CD1c-positive myeloid dendritic cell (primary cell): ENCODE results near the gene C10orf90.

Experiments
- DNase-seq: peaks from one replicate; pipeline ENCODE4 v3.0.0-alpha.2; 2016; ENCODE audit errors: extremely low spot score

The C10orf90 gene

DNA sequence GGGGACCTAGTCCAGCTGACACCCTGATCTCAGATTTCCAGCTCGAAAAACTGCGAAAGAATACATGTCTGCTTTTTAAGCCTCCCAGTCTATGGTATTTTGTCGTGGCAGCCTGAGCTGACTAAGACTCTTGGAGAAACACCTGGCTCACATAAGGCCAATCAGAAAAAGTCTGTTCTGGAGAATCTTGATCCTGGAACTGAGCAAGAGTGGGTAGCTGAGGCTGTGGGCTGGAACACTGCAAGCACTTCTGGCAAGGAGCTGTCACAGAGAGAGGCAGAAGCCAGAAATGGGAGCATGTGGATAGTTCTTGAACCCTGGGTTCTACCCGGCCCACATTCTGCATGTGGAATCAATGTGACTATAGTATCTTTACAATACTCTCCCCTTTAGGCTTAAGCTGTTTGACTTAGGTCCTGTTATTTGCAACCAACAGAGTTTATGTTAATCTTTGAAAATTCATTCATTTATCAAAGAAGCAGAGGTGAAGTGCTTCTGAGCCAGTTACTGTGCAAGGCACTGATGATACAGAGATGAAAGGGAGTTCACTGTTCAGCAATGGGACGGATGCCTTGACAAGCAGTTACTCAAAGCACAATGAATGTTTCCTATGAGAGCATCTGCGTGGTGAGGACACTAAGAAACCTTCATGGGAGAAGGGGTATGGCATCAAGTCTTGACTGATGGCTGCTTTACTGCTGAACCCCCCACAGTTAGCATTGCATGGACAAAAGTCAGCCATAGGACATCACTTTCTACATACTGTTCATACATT lies 4.4 kb upstream of the C10orf90 start:
- DNase-seq, result no peak

DNA sequence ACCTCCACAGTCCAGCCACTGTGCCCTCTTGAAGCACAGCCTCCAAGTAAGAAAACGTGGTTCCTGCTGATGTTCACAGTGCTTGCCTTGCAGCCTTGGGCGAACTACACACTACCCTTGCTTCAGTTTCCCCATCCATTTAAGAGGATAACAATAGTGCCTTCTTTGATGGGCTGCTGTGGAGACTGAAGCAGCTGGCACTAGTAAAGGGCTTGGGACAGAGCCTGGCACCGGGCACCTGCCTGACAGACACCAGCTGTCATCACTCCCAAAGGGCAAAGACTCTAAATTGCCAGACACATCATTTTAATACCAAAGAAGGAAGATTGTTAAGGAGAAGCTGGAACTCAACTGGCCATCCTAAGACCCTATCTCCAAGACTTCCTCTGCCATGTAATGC lies 3.1 kb upstream of the C10orf90 start:
- DNase-seq, result no peak

DNA sequence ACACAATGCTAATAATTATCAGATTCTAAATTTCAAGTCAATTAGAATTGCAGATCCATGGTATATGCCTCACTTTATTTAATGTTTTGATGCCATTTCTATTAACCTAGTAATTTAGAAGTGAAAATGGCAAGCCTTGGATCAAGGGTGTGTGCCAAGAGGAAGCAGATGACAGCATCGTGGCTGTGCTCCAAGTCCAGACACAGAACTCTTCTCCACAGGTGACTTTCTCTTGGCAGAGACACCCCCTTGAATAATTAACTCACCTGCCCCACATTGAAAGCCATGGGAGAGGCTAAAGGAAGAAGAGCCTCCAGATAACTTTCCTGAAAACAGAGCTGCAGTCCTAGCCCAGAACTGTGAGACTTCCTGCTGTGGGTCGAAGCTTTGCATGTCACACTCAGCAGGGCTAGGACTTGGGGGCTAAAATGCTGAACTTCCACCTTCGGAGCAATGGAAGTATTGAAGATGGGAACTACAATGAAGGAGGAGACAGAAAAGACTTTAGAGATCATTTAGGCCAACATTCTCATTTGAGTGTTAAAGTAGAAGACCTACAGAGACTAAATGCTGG lies 996 bp upstream of the C10orf90 start:
- no peak for DNase-seq

DNA sequence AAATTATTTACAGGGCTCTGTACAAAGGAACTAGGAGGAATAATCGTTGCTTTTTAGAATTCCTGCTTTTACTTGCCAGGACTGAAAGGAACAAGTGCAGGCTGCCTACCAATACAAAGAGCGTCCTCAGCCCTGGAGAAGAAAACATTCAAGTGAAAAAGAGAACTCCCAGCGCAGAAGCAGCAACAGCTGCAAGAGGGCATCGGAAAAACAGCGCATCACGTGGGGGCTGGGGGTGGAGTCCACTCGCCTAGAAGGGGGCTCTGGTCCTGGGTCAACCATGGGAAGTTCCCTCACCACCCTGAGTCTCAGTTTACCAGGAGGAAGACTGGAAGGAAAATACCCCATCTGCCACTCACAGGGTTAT lies 385 bp upstream of the C10orf90 start:
- DNase-seq, result no peak

DNA sequence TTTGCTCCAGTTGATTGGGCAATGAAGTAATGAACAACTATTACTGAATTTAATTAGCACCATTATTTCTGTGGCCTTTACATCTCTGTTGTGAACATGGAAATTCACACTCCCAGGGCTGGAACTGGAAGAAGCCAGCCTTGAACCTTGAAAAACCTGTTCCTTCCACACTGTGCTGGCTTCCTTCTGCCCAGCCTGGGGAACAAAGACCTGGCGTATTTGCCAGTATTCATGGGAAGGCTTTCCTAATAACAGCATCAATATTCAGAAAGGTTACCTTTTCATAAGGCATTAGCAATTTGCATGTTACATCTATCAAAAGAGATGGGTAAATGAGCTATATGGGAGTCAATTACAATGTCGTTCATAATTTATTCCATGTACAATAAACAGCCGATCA lies 1.3 kb downstream of the C10orf90 start:
- no peak for DNase-seq

DNA sequence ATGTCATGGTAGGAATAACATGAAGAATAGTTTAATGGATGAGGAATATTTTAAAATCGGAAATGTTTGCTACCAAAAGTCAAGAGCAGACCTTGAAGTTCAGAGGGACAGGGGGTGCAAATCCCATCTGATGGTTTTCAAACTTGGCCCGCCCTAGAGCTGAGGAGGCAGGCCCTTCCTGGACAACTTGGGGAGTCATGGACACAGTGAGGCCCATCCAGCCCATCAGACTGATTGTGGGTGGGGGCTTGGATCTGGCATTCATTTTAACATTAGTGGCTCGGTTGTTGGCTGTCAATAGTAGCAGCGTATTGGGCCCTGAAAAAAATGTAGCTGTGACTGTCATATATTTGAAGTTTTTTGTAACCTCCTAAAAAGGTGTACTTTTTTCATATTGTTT lies 2.0 kb downstream of the C10orf90 start:
- no peak for DNase-seq

DNA sequence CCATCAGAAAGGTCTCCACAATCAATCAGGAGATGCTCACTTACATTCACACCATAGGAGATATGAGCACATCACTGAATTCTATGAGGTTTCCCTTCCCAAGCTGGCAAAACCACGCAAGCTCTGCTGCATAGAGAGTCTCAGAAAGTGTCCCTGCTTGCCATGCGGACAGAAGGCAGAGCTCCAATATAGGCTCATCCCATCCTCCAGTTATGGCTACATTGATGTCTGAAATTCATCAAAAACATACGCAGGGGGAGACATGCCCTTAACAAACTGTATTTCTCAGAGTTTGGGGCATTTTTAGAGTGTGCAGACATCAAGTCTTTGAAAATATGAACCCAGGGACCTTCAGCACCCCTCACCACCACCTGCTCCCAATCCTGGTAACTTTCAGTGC lies 2.9 kb downstream of the C10orf90 start:
- no peak for DNase-seq

DNA sequence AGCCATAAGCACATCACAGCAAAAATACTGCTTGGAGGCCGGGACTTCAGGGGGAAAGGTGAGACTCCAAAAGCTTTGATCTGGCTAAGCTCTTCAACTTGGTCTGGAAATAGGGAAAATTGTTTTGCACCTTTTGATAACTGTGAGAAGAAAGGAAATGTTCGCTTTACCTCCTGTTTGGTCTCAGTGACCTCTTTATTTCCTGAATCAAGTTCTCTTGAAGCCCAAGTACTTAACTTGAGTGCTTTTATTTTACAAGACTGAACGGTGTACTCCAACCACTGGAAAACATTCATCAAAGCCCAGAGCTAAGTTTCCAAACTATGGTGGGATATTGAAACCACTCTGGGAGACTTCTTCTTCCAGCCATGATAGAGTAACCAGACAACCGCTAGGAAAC lies 5.3 kb downstream of the C10orf90 start:
- DNase-seq, result no peak

DNA sequence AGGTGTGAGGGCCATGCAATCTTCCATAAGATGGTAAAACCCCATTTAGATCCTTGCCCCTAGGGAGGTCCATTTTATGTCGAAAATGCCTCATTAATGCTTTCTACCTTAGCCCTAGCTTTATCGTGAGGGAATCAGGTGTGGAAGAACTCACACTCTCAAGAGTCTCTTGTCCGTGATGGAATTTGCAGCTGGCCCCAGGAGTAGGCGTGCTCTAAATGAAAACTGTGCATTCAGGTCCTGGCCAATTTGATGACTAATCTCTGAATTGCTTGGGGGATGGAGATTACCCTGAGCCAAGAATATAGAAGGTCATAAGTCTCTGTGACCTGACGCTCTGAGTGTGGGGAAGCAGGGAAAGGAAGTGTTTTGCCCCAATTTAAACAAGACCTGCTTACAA lies 6.6 kb downstream of the C10orf90 start:
- no peak for DNase-seq

DNA sequence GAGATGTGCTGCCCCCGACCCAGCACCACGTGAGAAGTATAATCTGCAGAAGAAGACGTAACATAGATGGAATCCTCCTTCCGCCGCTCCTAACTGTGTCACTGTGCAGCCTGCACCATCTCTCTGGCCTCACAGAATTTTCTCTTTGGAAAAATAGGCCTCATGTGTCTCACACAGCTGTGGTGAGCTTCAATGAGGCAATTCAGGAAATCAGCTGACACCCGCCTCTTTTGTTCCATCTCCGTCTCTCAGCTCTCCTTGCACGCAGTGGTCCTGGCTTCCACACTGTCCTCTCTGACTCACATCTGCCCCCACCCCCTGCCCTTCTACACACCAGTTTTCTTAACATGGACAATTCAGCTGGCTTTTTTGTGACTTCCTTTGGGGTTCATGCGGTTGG lies 7.2 kb downstream of the C10orf90 start:
- no peak for DNase-seq

DNA sequence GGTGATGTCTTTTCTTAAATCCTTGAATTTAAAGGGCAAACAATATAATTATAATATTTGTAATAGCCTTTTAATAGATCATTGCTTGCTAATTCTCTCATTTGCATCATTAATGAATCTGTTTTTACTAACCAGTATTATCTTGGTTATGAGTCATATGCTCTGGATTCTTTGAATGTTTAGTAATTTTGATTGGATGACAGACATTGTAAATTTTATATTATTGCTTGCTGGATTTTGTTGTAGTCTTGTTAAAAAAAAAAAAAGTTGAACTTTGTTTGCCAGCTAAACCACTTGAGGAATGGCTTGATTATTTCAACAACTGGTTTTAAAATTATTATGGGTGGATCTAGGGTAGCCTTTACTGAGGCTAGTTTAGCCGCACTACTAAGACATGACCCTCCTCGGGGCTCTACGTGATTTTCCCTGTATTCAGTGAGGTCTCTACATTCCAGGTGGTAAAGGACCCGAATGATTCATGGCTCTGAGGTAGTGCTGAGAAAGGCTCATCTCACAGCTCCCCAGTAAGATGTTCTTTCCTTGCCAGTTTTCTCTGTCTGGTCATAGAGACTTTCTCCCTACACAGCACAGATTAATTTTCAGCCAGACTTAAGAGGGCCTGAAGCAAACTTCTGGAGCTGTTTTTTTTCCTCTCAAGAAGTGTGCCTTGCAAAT lies 8.5 kb downstream of the C10orf90 start:
- no peak for DNase-seq

DNA sequence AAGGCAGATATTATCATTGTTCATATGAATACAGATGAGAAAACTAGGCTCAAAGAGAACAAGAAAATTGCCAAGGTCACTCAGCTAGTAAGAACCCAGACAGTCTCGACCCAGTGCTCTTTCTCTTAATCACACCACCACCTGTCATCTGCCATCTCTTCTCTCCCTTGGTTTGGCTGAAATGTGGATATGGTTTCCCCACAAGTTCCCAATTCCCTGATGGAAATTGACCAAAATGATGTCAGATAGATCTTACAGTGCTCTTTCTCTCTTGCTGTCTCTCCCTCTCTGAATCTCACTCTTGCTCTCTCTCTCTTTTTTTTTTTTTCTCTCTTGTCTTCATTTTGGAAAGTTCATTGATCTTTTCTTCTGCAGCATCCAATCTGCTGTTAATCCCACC lies 9.1 kb downstream of the C10orf90 start:
- DNase-seq, result no peak

DNA sequence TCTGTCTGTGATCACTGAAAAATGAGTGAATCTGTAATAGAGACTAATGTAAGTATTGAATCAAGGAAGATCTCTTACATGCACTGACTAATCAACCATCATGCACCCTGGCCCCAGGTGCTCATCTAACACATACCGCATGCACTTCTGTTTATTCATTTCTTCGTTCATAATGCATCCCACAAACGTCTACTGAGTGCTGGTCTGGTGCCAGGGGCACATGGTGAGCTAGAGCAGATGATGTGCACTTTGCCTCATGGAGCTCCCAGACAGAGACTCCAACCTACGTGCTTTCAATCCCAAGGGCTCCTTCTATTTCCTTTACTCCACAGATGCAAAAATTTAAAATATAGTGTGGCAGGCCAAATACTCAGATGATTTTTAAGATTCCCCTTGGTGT lies 10.7 kb downstream of the C10orf90 start:
- no peak for DNase-seq

DNA sequence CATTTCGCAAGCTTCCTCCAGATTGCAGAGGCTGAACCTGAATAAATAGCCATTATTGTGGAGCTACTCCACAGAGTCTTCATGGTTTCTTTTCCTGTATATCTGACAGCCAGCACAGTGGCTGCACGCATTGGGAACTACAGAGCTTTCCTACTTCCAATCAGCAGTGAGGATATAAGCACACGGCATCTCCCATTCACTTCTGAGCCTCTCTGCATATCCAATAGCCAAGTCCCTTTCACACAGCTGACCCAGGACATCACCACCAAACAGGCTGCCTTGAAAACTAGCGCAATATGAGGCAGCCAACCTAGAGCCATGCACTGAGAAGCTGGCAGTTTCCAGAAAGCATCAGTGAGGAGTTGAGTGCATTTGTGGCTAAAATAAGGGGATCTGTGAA lies 11.6 kb downstream of the C10orf90 start:
- DNase-seq, result no peak

DNA sequence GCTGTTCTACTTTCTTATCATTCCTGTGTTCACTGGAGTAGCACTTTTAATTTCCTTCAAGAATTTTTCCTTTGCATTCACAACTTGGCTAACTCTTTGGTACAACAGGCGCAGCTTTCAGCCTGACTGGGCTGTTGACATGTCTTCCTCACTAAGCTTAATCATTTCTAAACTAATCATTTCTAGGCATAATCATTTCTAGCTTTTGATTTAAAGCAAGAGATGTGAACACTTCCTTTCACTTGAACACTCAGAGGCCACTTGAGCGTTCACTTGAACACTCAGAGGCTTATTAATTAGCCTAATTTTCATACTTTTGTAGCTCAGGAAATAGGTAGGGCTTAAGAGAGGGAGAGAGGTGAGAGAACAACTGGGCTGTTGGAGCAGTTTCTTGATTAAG lies 15.9 kb downstream of the C10orf90 start:
- no peak for DNase-seq

DNA sequence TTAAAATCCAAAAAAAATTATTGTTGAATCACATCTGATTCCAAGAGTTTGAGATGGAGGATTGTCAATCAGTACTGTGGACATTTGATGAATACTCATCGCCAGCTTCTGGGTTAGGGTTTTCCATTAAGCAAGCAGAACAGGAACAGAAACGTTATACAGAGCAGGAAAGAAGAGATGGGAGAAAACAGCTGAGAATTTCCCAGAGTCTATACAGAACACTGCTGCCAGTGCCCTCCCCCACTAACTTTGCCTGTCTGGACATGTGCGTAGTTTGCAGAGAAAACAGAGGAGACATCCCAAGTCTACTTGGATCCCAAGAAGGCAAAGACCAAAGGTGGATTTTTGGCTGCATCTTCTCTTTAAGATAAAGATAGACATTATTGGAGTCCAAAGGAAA lies 19.0 kb downstream of the C10orf90 start:
- no peak for DNase-seq

DNA sequence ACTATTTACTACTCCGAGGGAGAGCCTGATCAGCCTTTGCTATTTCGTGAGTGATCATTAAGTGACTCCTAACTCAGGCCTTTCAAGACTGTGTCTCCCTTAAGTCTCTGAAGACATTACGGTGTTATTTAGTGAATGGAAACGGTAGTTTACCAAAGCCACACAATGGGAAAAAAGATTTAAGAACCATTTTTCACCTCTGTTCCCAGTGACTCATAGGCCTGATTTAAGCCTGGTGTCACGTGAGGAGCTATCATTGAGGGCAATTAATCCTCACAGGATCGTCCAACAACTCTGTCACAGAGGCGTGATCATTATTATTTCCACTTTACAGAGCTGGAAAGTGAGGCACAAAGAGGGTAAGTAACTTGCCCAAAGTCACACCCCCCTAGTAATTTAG lies 20.3 kb downstream of the C10orf90 start:
- DNase-seq, result no peak

DNA sequence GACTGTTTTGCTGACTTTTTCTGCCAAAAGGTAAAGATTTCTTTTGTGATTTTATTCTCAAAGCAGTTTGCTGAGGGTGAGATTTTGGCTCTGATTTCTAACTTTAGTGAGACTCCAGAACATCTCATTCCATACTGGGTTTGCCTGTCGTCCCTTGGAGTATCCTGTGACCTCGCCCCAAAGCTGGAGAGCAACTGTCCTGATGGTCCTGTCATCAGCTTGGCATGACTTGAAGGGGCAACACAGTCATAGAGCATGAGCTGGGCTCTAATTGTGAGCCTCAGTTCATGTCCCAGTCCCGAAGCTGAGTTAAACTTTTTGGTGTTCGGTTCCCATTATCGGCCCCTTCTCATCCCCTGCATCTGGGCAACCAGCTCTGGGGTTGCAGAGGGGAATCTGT lies 23.4 kb downstream of the C10orf90 start:
- no peak for DNase-seq

DNA sequence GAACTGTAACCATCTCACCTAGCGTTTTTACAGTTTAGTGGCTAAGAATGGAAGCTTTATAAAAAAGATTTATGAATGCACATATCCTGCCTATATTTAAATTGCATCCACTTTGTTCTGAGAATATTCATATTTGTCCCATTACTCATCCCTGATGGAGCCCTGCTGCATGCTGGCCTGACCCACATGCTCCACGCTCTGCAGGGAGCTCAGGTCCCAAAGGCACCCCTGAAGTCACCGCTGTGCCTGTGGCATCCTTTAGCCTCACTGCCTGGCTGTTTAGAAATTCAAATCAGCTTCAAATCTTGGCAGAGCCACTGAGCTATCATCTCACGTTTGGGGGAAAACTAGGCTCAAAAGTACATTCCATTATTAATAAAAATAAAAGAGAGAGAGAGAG lies 24.4 kb downstream of the C10orf90 start:
- no peak for DNase-seq

DNA sequence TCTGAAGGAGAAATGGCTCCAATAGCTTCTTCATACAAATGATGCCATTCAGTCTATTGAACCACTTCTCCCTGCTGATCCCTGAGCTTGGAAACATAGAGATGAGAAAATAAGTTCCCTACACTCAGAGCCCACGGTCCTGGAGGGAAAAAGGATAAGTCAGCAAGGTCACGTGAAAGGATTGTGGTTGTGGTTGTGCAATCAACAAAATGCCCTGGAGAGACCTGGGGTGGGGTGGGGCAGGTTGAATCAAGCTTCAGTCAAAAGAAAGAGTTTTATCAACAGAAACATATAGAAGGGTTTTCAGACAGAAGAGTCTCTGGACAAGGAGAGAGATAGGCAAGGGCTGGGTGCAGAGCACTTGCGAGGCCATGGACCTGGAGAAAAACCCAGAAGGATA lies 30.1 kb downstream of the C10orf90 start:
- no peak for DNase-seq

DNA sequence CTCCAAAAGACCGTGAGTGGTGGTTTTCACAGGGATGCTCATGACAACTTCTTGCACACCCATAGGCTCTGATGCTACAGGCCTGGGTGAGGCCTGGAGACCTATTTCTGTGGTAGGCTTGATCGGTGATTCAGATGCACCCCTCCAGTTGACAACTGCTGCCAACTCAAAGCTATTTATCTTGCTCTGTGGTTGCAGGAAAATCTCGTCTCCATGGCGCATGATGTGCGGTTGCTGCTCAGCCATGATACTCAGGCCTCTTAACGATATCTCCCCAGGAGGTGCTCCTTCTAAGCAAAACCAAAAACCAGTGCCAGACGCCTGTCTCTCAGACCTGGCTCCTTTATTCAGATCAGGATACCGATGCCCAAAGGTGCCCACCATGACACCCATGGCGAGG lies 31.4 kb downstream of the C10orf90 start:
- DNase-seq, result no peak

DNA sequence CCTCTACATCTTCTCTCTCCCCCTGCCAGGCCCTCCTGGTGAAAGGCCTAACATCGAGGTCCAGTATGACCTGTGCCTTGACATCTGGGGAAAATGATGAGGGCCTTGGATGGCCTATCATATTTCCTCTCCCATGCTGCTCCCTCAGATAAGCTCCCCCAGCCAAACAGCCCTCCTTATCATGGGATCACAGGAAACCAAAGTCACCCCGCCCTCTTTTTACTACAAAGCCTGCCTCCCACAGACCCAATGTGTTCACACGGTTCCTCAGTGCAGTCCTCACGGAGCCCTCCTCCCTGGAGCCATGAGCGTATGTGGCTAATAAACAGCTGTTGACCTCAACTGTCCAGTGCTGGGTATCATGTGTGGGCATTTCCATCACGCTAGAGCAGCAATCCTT lies 32.0 kb downstream of the C10orf90 start:
- no peak for DNase-seq

DNA sequence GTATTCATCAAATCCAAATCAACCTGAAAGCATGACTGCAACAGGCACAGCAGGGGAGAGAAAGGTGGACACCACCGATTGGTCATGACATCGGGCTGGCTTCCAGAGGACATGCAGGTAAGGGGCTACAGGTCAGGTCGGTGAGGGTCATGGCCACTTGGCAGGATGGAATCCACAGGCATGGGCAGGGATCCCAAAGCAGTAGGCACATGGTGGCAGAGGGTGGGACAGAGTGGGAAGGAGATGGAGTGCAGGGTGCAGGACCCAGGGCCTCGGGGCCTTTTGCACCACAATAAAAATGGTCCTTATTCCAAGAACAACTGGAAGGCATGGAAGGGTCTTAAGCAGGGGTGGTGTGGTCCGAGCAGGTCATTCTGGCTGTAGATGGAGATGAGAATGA lies 33.0 kb downstream of the C10orf90 start:
- no peak for DNase-seq

DNA sequence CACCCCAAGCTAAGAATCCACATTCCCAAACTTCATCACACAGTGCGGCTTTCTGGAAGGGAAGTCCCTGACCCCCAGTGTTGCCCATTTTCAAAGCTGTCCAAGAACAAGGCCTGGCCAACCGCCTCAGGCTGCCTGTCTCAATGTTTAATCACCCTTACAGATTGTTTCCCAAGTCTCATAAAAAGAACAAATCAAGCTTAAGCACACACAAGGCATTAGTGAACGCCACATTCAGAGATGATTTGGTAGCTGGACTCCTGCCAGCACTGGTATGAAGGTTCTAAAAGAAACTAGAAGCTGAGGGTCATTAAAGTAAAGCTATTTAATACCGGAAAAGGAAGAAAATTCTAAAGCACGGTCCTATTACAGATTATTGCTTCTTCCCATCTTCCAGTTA lies 35.6 kb downstream of the C10orf90 start:
- DNase-seq, result no peak
